DOHH2 (cell line): ENCODE data around the gene SDC4.

Source experiments
- H3F3A ChIP-seq: fragments of 200-600 bp; sonication (generic), shearing (Covaris generic); 2 replicates; pipeline ENCODE4 v1.6.0; 2016; ENCODE audit warnings: antibody characterized with exemption, mild to moderate bottlenecking; ENCODE audit not compliant: control insufficient read depth, insufficient read depth
- H3K27ac ChIP-seq: fragments of 200-600 bp; sonication (generic); 2 replicates; pipeline ENCODE4 v1.5.1; 2014; ENCODE audit warnings: low read depth, mild to moderate bottlenecking, low read length, moderate library complexity
- H3K27me3 ChIP-seq: fragments of 200-600 bp; sonication (generic); 2 replicates; pipeline ENCODE4 v1.6.1; 2014; ENCODE audit warnings: mild to moderate bottlenecking, low read length, mixed read lengths; ENCODE audit not compliant: control insufficient read depth
- H3K36me3 ChIP-seq: fragments of 200-600 bp; sonication (generic); 2 replicates; pipeline ENCODE4 v1.6.1; 2014; ENCODE audit warnings: mild to moderate bottlenecking, low read length, moderate library complexity, mixed read lengths; ENCODE audit not compliant: control insufficient read depth
- H3K4me1 ChIP-seq: fragments of 200-600 bp; sonication (generic); 2 replicates; pipeline ENCODE4 v1.6.1; 2014; ENCODE audit warnings: mild to moderate bottlenecking, low read length, mixed read lengths; ENCODE audit not compliant: control insufficient read depth
- H3K4me2 ChIP-seq: fragments of 200-600 bp; sonication (generic); 2 replicates; pipeline ENCODE4 v1.6.0; 2014; ENCODE audit warnings: mild to moderate bottlenecking, low read length, moderate library complexity
- H3K4me3 ChIP-seq: fragments of 200-600 bp; sonication (generic); 2 replicates; pipeline ENCODE4 v1.5.1; 2014; ENCODE audit warnings: mild to moderate bottlenecking, low read length, mixed read lengths
- H3K79me2 ChIP-seq: fragments of 200-600 bp; sonication (generic); 2 replicates; pipeline ENCODE4 v1.6.1; 2014; ENCODE audit warnings: mild to moderate bottlenecking, low read length, mixed read lengths; ENCODE audit not compliant: control insufficient read depth
- H3K9me2 ChIP-seq: fragments of 200-600 bp; sonication (generic); replicated peaks from 2 replicates; pipeline ENCODE4 v1.6.1; 2014; ENCODE audit warnings: mild to moderate bottlenecking, low read length, mixed read lengths; ENCODE audit not compliant: control insufficient read depth
- H3K9me3 ChIP-seq: fragments of 200-600 bp; sonication (generic); 2 replicates; pipeline ENCODE4 v1.6.1; 2014; ENCODE audit warnings: antibody characterized with exemption, low read length, mixed read lengths; ENCODE audit not compliant: control insufficient read depth, insufficient read depth
- H4K20me1 ChIP-seq: fragments of 200-600 bp; sonication (generic); 2 replicates; pipeline ENCODE4 v1.6.0; 2014; ENCODE audit warnings: low read depth, mild to moderate bottlenecking, antibody characterized with exemption, low read length, moderate library complexity; ENCODE audit not compliant: control insufficient read depth, insufficient read depth
- EZH2phosphoT487 ChIP-seq: fragments of 200-600 bp; sonication (generic); IDR thresholded peaks from 2 replicates; pipeline ENCODE4 v1.6.1; 2017; ENCODE audit warnings: borderline replicate concordance, mild to moderate bottlenecking, antibody characterized with exemption, low read length, moderate library complexity, mixed read lengths
- TF ChIP-seq, protein P1 (sequence below): fragments of 200-600 bp; sonication (generic); IDR thresholded peaks from one replicate; pipeline ENCODE4 v1.5.1; 2014; ENCODE audit warnings: antibody characterized with exemption, mild to moderate bottlenecking, low read depth, low read length; ENCODE audit not compliant: poor library complexity, severe bottlenecking

The SDC4 gene

DNA sequence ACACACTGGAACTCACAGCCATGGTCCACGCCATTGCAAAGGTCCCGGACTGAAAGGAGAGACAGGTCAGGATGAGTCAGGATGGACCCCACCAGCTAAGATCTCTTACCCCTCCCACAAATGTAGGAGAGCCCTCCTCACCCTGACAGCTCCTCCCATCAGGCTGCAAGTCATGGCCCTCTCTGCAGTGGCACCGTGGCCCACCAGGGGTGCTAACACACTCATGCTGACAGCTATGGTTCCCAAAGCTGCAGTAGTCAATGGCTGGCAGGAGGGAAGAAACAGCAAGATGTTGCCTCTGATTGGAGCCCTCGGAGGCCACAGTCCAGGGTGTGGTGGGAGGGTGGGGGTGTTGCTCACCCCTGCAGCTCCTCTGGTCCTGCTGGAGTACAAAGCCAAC lies 47.3 kb downstream of the SDC4 start:
- H3K4me3 ChIP-seq: no peak overlapping the region
- no peak for TF ChIP-seq EZH2phosphoT487
- TF ChIP-seq, protein P1, sequence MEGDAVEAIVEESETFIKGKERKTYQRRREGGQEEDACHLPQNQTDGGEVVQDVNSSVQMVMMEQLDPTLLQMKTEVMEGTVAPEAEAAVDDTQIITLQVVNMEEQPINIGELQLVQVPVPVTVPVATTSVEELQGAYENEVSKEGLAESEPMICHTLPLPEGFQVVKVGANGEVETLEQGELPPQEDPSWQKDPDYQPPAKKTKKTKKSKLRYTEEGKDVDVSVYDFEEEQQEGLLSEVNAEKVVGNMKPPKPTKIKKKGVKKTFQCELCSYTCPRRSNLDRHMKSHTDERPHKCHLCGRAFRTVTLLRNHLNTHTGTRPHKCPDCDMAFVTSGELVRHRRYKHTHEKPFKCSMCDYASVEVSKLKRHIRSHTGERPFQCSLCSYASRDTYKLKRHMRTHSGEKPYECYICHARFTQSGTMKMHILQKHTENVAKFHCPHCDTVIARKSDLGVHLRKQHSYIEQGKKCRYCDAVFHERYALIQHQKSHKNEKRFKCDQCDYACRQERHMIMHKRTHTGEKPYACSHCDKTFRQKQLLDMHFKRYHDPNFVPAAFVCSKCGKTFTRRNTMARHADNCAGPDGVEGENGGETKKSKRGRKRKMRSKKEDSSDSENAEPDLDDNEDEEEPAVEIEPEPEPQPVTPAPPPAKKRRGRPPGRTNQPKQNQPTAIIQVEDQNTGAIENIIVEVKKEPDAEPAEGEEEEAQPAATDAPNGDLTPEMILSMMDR: peak; percentile 63
- no peaks in the 10 kb centered on the region for H3F3A ChIP-seq
- no peaks in the 10 kb centered on the region for H3K27me3 ChIP-seq
- H3K36me3 ChIP-seq: no peaks in the 10 kb centered on the region
- no peaks in the 10 kb centered on the region for H3K4me1 ChIP-seq
- no peaks in the 10 kb centered on the region for H4K20me1 ChIP-seq
- H3K4me2 ChIP-seq: no peak overlapping the region
- H3K9me3 ChIP-seq: no peaks in the 10 kb centered on the region
- no peaks in the 10 kb centered on the region for H3K9me2 ChIP-seq
- H3K79me2 ChIP-seq: no peaks in the 10 kb centered on the region
- H3K27ac ChIP-seq: no peak overlapping the region

GRCh38 chr20:45299786-45300185 lies 48.4 kb downstream of the SDC4 start:
- no peak overlapping the region for H3K4me2 ChIP-seq
- no peaks in the 10 kb centered on the region for H3K79me2 ChIP-seq
- H3K4me3 ChIP-seq: no peak overlapping the region
- no peaks in the 10 kb centered on the region for H3K9me2 ChIP-seq
- no peaks in the 10 kb centered on the region for H3K9me3 ChIP-seq
- H3K27me3 ChIP-seq: no peaks in the 10 kb centered on the region
- no peak for TF ChIP-seq EZH2phosphoT487
- H3K4me1 ChIP-seq: no peaks in the 10 kb centered on the region
- no peaks in the 10 kb centered on the region for H4K20me1 ChIP-seq
- H3F3A ChIP-seq: no peaks in the 10 kb centered on the region
- no peak overlapping the region for H3K27ac ChIP-seq
- no peaks in the 10 kb centered on the region for H3K36me3 ChIP-seq

DNA sequence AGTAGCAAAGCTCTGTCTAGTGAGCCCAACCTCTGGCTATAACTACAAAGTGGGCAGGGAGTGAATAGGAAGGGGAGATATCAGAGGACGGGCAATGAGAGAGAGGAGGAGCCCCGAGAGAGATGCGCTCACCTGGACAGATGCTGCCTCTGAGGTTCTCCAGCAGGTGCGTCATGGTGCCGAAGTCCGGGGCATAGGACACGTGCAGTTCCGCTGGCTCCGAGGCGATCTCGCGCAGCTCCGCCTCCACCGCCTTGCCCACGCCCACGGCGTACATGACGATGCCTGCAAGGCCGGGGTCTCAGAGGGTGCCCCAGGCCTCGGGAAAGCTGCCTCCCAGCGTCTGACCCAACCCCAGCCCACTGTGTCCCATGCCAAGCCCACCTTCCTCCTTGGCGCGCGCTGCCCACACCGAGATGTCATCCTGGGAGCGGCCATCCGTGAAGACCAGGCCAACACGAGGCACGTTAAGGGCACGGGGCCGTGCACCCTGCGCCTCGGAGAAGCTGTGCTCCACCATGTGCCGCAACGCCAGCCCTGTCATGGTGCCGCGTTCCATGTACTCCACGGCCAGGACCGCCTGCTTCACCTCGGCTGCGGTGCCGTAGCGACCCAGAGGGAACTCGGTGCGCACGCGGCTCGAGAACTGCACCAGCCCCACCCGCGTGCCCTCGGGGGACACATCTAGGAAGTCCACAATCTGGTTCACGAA lies 50.3 kb downstream of the SDC4 start:
- no peak for TF ChIP-seq EZH2phosphoT487
- TF ChIP-seq, protein P1: no peak
- Histone ChIP-seq H3K79me2 (no peaks in the 10 kb centered on the region), H3K4me2 (no peak overlapping the region), H4K20me1 (no peaks in the 10 kb centered on the region), H3K4me3 (no peak overlapping the region), H3K36me3 (no peaks in the 10 kb centered on the region), H3F3A (no peaks in the 10 kb centered on the region), H3K27ac (no peak overlapping the region), H3K27me3 (peaks cover 6% of the 10 kb centered on the region; the same call in 1 of the 2 replicates), H3K9me2 (no peaks in the 10 kb centered on the region), H3K4me1 (no peaks in the 10 kb centered on the region), H3K9me3 (no peaks in the 10 kb centered on the region)

DNA sequence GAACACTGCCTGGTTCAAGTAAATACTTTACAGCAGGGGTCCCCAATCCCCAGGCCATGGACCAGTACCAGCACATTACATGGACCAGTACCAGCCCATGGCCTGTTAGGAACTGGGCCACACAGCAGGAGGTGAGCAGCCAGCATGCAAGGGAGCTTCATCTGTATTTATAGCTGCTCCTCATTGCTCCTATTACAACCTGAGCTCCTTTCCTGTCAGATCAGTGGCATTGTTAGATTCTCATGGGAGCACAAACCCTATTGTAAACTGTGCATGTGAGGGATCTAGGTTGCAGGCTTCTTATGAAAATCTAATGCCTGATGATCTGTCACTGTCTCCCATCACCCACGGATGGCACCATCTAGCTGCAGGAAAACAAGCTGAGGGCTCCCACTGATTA lies 53.6 kb downstream of the SDC4 start:
- no peaks in the 10 kb centered on the region for H3K36me3 ChIP-seq
- no peak for TF ChIP-seq EZH2phosphoT487
- TF ChIP-seq, protein P1: no peak

More for the DNA sequence above, 53.6 kb downstream of the SDC4 start:
- no peak overlapping the region for H3K27ac ChIP-seq
- H3K4me3 ChIP-seq: no peak overlapping the region
- no peaks in the 10 kb centered on the region for H3K4me1 ChIP-seq
- no peaks in the 10 kb centered on the region for H3K9me3 ChIP-seq
- no peak overlapping the region for H3K4me2 ChIP-seq
- no peaks in the 10 kb centered on the region for H3F3A ChIP-seq
- H4K20me1 ChIP-seq: no peaks in the 10 kb centered on the region
- no peaks in the 10 kb centered on the region for H3K79me2 ChIP-seq
- H3K9me2 ChIP-seq: no peaks in the 10 kb centered on the region
- H3K27me3 ChIP-seq: peaks cover 6% of the 10 kb centered on the region; the same call in 1 of the 2 replicates
